ENCODE results near the gene NFS1. TPM values are rescaled to one million over a fixed set of nuclear protein-coding genes. Genes with fewer than 3 reads are reported as not detected.

Gene NFS1
- total RNA-seq, 1 donor from 2014 or later: 30.5 TPM

Small RNA genes lying within 50 kb of the gene (small RNA-seq; reads per million reads assigned to genes)
- gene RNU6-759P (ENCODE audit: low replicate concordance): not detected

Other genes with a start within 250 kb of the NFS1 start
- gene CEP250, start 243.8 kb downstream of the NFS1 start, total RNA-seq: 21.6 TPM
- not detected for gene C20orf173, start 169.7 kb downstream of the NFS1 start, total RNA-seq
- gene ERGIC3, start 157.3 kb downstream of the NFS1 start, total RNA-seq: 160 TPM
- gene SPAG4, start 83.5 kb downstream of the NFS1 start, total RNA-seq: 0.74 TPM
- 42.8 TPM for gene CPNE1, start 34.5 kb downstream of the NFS1 start, total RNA-seq
- gene RBM12, start 34.5 kb downstream of the NFS1 start, total RNA-seq: 73.8 TPM
- 35.9 TPM for gene ROMO1, start 53 bp upstream of the NFS1 start, total RNA-seq
- 298 TPM for gene RBM39, start 42.9 kb upstream of the NFS1 start, total RNA-seq
- 47.0 TPM for gene PHF20, start 72.7 kb upstream of the NFS1 start, total RNA-seq